Posterior vena cava (tissue), 2 donors: ENCODE data around the gene PCDH17. TPM values are rescaled to one million over a fixed set of nuclear protein-coding genes. Genes with fewer than 3 reads are reported as not detected.

Experiments used
- DNase-seq: peaks from one replicate; pipeline ENCODE4 v3.0.0-alpha.2; 2020; ENCODE audit warnings: low spot score
- intact Hi-C, 2 donors: fragments of 100-400 bp; cut with DNase I; formaldehyde crosslinking; loops; one replicate each; pipeline versions ENCODE4 v1.14.1 to v1.14.2; 2022 to 2023
- total RNA-seq, 2 donors: library from RNA; stranded (reverse); fragmentation: NEBNext Ultra II Directional; extraction: Animal tissue kit (Norgen Biotek cat#: 25700); gene quantifications; one replicate each; pipeline ENCODE4 v1.2.1, GENCODE V29; 2021
- donor health status: DM: yes; HTN: yes; CAD: no.
- donor health status: DM: yes; HTN: yes; CAD: no.

Gene PCDH17
- total RNA-seq, 2 donors from 2014 or later = 7.3 to 10.5 TPM

DNA sequence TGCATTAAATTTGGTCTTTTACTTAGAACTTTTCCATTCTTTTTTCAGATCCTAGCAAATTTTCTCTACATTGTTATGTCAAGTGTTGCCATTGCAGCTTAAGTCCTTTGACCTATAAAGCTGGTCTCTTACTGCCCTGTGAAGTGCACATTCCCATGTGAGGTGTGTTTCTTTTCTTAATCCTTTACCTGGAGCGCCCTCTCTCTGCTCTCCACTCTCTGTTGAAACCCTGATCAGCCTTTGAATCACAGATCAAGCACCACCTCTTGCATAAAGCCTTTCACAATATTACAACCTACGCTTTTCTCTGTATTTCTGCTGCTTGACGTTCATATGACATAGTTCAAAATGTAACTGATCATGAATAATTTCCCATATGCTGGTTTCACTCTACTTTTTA is 84.8 kb downstream of the PCDH17 start:
- no peak for DNase-seq
- intact Hi-C loops = no loop called here

GRCh38 chr13:57724486-57725272 is 93.1 kb downstream of the PCDH17 start:
- DNase-seq = no peak
- intact Hi-C loops = no loop called here

GRCh38 chr13:57725480-57725879 is 93.9 kb downstream of the PCDH17 start:
- intact Hi-C loops = no loop called here
- no peak for DNase-seq

DNA sequence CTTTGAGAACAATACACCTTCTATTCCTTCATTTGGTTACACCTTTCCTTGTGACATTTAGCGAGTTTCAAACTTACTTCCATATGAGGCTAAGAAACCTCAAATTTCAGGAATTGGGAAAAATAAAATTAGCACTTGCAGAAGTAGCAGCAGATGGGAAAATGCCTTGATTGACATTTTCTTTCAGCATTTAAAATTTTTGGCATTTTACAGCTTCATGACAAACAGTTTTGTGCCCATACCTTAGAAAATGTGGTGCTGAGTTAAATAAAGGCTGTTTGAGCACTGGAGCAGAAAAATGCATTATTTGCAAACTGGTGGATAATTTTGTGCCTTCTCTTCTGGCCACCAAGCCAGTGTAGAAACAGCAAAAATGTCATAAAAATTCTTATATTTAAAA is 95.4 kb downstream of the PCDH17 start:
- intact Hi-C loops = no loop called here
- DNase-seq = no peak

- DNase-seq = no peak
- intact Hi-C loops = no loop called here
These were observed 102.8 kb downstream of the PCDH17 start for GRCh38 chr13:57734306-57734705.

DNA sequence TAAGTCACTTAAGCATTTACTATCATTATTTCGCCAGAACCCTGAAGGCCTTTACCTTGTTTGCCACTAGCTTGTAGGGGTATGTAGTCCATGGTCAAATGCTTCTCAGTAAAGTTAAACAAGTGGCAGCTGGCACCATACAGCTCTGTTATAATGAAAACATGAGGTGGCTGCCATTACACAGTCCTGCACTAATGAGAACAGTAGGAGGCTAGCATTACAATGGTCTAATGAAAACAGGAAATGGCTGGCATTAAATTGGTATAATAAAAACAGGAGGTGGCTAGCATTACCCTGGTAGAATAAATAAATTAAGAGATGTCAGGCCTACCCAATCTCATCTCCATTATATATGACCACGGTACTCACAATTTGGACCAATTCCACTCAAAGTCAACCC is 107.5 kb downstream of the PCDH17 start:
- intact Hi-C loops = no loop called here

GRCh38 chr13:57739543-57740190 is 108.1 kb downstream of the PCDH17 start:
- intact Hi-C loops = no loop called here
- DNase-seq = no peak

More for the DNA sequence above, 107.5 kb downstream of the PCDH17 start:
- no peak for DNase-seq

DNA sequence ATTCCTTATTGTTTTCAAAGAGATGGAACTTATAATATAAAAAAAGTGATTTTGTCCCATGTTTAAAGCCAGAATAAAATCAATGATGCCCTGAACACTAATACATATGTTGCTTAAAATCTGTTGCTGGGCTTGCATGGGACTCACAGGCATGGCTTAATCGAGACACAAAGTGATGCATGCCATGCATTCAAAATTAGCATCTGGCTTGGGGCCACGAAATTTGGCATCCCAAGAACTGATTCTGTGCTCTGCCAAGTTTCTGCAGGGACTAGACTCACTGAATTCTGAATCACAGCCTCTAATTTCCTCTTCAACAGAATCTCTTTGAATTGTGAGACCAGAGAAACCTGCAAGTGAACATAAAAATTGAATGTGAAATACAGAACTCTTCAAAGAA is 109.2 kb downstream of the PCDH17 start:
- no peak for DNase-seq
- intact Hi-C loops = no loop called here

DNA sequence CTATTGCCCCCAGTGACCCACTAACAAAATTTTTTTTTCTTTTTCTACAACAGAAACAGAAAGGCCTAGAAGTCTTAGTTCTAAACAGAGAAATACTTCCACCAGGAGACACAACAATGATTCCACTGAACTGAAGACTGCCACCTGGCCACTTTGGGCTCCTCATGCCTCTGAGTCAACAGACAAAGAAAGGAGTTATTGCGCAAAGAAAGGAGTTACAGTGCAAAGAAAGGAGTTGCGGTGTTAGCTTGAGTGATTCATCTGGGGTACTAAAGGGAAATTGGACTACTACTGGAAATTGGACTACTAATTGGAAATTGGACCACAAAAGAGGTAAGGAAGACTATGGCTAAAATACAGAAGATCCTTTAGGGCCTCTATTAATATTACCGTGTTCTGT is 116.6 kb downstream of the PCDH17 start:
- DNase-seq = no peak
- intact Hi-C loops = no loop called here

DNA sequence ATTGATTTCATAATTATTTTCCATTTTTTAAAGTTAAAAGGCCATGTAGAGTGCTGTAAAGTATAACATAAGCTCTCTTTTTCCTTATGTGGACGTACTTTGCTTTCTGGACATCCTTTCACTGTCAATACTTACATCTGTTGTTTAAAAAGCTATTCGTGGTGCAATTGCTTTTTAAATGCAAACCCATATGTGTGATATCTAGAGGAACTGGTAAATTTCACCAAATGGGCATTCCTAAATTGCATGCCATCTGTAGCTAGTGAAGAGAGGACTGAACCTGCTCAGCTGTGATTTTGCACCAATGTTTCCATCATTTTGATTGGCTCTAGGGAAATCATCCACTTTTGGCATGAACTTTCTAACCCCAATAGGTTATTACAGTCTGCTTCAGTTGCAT is 129.4 kb downstream of the PCDH17 start:
- DNase-seq = no peak
- intact Hi-C loops = loop anchor here in 1 of 2 donors (5.0 kb wide), 1 partner anchor 131 kb away; no protein-coding TSS in a partner anchor

- no peak for DNase-seq
- intact Hi-C loops = loop anchor here in 1 of 2 donors (5.0 kb wide), 1 partner anchor 129 kb away; no protein-coding TSS in a partner anchor
These were observed 132.1 kb downstream of the PCDH17 start for GRCh38 chr13:57763689-57764088.
